Measurements from ENCODE around the gene NFIA. TPM values are rescaled to one million over a fixed set of nuclear protein-coding genes. Genes with fewer than 3 reads are reported as not detected.

The NFIA gene
- total and polyA plus RNA-seq, 2 of the 13 experiments (the other 11 are each of a cell fraction or from before 2014, with no cell fraction given) = 14.7 to 28.5 TPM

DNA sequence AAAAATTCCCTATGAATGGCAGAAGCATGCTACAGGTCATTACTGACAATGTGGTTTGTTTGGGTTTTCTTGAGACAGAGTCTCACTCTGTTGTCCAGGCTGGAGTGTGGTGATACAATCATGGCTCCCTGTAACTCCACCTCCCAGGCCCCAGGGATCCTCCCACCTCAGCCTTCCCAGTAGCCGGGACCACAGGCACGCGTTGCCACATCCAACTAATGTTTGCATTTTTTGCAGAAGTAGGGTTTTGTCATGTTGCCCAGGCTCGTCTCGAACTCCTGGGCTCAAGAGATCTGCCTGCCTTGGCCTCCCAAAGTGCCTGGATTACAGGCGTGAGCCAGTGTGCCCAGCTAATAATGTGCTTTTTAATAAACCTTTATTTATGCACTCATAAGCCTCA lies 259.1 kb downstream of the NFIA start (continued):
- TF ChIP-seq, protein P1, sequence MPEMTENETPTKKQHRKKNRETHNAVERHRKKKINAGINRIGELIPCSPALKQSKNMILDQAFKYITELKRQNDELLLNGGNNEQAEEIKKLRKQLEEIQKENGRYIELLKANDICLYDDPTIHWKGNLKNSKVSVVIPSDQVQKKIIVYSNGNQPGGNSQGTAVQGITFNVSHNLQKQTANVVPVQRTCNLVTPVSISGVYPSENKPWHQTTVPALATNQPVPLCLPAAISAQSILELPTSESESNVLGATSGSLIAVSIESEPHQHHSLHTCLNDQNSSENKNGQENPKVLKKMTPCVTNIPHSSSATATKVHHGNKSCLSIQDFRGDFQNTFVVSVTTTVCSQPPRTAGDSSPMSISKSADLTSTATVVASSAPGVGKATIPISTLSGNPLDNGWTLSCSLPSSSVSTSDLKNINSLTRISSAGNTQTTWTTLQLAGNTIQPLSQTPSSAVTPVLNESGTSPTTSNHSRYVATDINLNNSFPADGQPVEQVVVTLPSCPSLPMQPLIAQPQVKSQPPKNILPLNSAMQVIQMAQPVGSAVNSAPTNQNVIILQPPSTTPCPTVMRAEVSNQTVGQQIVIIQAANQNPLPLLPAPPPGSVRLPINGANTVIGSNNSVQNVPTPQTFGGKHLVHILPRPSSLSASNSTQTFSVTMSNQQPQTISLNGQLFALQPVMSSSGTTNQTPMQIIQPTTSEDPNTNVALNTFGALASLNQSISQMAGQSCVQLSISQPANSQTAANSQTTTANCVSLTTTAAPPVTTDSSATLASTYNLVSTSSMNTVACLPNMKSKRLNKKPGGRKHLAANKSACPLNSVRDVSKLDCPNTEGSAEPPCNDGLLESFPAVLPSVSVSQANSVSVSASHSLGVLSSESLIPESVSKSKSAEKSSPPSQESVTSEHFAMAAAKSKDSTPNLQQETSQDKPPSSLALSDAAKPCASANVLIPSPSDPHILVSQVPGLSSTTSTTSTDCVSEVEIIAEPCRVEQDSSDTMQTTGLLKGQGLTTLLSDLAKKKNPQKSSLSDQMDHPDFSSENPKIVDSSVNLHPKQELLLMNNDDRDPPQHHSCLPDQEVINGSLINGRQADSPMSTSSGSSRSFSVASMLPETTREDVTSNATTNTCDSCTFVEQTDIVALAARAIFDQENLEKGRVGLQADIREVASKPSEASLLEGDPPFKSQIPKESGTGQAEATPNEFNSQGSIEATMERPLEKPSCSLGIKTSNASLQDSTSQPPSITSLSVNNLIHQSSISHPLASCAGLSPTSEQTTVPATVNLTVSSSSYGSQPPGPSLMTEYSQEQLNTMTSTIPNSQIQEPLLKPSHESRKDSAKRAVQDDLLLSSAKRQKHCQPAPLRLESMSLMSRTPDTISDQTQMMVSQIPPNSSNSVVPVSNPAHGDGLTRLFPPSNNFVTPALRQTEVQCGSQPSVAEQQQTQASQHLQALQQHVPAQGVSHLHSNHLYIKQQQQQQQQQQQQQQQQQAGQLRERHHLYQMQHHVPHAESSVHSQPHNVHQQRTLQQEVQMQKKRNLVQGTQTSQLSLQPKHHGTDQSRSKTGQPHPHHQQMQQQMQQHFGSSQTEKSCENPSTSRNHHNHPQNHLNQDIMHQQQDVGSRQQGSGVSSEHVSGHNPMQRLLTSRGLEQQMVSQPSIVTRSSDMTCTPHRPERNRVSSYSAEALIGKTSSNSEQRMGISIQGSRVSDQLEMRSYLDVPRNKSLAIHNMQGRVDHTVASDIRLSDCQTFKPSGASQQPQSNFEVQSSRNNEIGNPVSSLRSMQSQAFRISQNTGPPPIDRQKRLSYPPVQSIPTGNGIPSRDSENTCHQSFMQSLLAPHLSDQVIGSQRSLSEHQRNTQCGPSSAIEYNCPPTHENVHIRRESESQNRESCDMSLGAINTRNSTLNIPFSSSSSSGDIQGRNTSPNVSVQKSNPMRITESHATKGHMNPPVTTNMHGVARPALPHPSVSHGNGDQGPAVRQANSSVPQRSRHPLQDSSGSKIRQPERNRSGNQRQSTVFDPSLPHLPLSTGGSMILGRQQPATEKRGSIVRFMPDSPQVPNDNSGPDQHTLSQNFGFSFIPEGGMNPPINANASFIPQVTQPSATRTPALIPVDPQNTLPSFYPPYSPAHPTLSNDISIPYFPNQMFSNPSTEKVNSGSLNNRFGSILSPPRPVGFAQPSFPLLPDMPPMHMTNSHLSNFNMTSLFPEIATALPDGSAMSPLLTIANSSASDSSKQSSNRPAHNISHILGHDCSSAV (CRISPR knock-in tag; IDR thresholded peaks at IDR 0.05; ENCODE audit: borderline replicate concordance) = no peak
- TF ChIP-seq DR1 (CRISPR knock-in tag; IDR thresholded peaks at IDR 0.05) (no peak), GZF1 (CRISPR knock-in tag; IDR thresholded peaks at IDR 0.05) (no peak)

DNA sequence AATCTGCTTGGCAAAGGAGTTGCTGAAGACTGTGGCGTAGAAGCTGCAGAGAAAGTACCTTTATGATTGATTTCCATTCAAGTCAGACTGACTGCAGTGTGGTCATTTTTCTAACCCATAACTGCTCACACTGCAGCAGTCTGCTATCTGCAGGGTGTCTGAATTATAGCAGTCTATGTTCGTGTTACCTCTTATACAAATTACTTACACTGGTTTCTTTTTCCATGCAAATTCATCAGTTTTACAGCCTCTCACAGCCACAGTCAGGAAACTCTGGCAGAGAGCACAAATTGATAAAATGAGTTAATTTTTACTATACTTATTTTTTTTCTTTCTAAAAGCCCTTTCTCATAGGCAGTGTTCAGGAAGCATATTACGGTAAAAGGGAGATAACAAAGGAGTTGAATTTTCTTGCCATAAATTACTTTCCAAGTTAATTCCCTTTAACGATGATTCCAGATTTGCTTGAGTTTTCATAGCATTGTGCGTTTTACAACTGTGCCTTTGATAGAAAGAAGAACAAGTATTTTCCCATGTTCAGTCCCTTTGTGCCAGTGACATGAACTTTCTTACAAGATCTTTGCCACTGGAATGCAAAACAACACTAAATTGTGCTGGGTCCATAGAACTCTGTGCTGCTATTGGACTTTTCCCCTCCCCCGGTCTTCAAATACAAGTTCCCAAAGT lies 261.5 kb downstream of the NFIA start:
- intact Hi-C loops (cut with micrococcal nuclease; ENCODE audit: unreplicated experiment) = no loop called here
- no peak overlapping the region for H3K27ac ChIP-seq (ENCODE audit: extremely low read length, insufficient read depth, low read length)
- peaks cover 36% of the 10 kb centered on the region for H3K4me1 ChIP-seq (ENCODE audit: insufficient read depth, low read length)
- POLR2A ChIA-PET = no interaction called here
- CTCF ChIA-PET (ENCODE audit: low intra/inter-chr PET ratio, low total read pairs) = no interaction called here
- BruUV-seq (replicated peaks) = no TSS peak
- H3K4me3 ChIP-seq (replicated peaks in 1 of 3; ENCODE audit: insufficient read depth in 1 of 3, low read depth in 2 of 3, low read length in 3 of 3) = no peak overlapping the region
- no peaks in the 10 kb centered on the region for H4K20me1 ChIP-seq (ENCODE audit: insufficient read depth, low read length)
- WGBS (ENCODE audit: low lambda C conversion rate) = 100% methylated on average over 6 of the region's 6 CpGs
- in situ Hi-C loops (cut with HindIII; ENCODE audit: extremely low pct_ligation_motif_present, low pct_unique_long_range_greater_than_20kb) = no loop called here
- ATAC-seq = no peak
- H3K36me3 ChIP-seq (replicated peaks in 1 of 2; ENCODE audit: control insufficient read depth in 1 of 2, insufficient read depth in 2 of 2, low read length in 2 of 2) = peaks cover 11 to 25% of the 10 kb centered on the region in 2 experiments
- H3K79me2 ChIP-seq (ENCODE audit: insufficient read depth, low read length) = peaks cover 14% of the 10 kb centered on the region
- H3K9me3 ChIP-seq (ENCODE audit: low read length) = no peaks in the 10 kb centered on the region
- no peak overlapping the region for H2AFZ ChIP-seq (ENCODE audit: low read length)
- no peak overlapping the region for H3K4me2 ChIP-seq (ENCODE audit: low read depth, low read length)
- no peaks in the 10 kb centered on the region for H3K27me3 ChIP-seq (ENCODE audit: control insufficient read depth in 1 of 2, insufficient read depth in 2 of 2, low read length in 2 of 2)
- DNase-seq (ENCODE audit: low spot score) = no peak
- H3K9ac ChIP-seq (ENCODE audit: insufficient read depth, low read depth, low read length) = no peak overlapping the region
- no peak for FAIRE-seq
- TF ChIP-seq ZNF781 (CRISPR knock-in tag; IDR thresholded peaks at IDR 0.05; ENCODE audit: borderline replicate concordance, not compliant biosample characterization) (no peak), ZNF350 (CRISPR knock-in tag; IDR thresholded peaks at IDR 0.05; ENCODE audit: borderline replicate concordance, low read depth) (no peak), ZSCAN29 (CRISPR knock-in tag; conservative IDR thresholded peaks at IDR 0.05) (no peak)
- TF ChIP-seq, protein P2, sequence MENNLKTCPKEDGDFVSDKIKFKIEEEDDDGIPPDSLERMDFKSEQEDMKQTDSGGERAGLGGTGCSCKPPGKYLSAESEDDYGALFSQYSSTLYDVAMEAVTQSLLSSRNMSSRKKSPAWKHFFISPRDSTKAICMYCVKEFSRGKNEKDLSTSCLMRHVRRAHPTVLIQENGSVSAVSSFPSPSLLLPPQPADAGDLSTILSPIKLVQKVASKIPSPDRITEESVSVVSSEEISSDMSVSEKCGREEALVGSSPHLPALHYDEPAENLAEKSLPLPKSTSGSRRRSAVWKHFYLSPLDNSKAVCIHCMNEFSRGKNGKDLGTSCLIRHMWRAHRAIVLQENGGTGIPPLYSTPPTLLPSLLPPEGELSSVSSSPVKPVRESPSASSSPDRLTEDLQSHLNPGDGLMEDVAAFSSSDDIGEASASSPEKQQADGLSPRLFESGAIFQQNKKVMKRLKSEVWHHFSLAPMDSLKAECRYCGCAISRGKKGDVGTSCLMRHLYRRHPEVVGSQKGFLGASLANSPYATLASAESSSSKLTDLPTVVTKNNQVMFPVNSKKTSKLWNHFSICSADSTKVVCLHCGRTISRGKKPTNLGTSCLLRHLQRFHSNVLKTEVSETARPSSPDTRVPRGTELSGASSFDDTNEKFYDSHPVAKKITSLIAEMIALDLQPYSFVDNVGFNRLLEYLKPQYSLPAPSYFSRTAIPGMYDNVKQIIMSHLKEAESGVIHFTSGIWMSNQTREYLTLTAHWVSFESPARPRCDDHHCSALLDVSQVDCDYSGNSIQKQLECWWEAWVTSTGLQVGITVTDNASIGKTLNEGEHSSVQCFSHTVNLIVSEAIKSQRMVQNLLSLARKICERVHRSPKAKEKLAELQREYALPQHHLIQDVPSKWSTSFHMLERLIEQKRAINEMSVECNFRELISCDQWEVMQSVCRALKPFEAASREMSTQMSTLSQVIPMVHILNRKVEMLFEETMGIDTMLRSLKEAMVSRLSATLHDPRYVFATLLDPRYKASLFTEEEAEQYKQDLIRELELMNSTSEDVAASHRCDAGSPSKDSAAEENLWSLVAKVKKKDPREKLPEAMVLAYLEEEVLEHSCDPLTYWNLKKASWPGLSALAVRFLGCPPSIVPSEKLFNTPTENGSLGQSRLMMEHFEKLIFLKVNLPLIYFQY (CRISPR knock-in tag; IDR thresholded peaks at IDR 0.05; ENCODE audit: borderline replicate concordance) = no peak
- TF ChIP-seq, protein P3, sequence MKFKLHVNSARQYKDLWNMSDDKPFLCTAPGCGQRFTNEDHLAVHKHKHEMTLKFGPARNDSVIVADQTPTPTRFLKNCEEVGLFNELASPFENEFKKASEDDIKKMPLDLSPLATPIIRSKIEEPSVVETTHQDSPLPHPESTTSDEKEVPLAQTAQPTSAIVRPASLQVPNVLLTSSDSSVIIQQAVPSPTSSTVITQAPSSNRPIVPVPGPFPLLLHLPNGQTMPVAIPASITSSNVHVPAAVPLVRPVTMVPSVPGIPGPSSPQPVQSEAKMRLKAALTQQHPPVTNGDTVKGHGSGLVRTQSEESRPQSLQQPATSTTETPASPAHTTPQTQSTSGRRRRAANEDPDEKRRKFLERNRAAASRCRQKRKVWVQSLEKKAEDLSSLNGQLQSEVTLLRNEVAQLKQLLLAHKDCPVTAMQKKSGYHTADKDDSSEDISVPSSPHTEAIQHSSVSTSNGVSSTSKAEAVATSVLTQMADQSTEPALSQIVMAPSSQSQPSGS (CRISPR knock-in tag; IDR thresholded peaks at IDR 0.05) = no peak
